GM21723 (cell line): ENCODE data around the gene MPZL3.

ENCODE experiments used
- ATAC-seq: cut with Tn5 transposase; IDR thresholded peaks from one replicate; pipeline ENCODE4 v1.9.1; 2021; ENCODE audit warnings: mild to moderate bottlenecking, moderate library complexity; ENCODE audit not compliant: unreplicated experiment

MPZL3 gene

DNA sequence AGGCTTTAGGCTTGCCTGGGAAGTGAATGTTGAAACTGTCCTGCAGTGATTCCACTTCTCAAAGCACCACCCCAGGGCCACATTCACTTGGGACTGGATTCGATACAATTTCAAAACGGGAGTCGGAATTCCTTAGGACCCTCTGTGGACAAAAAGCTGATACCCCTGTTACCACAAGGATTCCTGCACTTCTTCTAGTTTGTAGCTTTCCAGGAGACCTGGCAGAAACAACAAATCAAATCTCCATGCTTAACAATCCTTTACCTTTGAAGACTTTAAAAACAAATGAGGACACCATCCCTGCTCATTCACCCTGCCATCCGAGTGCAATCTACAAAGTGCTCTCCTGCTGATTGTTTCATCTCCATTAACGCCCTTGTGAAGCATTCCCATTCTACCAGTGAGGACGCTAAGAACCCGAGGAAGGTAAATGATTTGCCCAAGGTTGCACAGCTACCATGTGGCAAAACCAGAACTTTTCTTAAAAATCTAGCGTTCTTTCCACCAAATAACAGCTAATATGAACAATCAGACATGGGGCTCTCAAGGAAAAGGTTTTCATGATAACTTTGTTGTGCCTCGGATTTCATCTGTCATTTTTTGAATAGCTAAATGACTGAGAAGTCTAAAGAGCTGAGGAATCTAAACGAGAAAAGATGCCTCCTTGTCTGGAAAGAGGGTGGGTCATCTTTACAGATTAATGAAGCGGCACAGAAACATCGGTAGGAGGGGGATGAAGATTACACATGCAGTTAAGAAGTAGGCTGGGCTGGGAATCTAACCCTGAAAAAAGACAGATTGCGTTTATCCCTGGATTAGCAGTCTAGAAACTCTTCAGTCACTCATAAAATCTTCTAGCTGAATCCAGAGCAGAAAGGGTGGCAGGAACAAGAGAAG is 12.7 kb upstream of the MPZL3 start:
- ATAC-seq, result no peak

DNA sequence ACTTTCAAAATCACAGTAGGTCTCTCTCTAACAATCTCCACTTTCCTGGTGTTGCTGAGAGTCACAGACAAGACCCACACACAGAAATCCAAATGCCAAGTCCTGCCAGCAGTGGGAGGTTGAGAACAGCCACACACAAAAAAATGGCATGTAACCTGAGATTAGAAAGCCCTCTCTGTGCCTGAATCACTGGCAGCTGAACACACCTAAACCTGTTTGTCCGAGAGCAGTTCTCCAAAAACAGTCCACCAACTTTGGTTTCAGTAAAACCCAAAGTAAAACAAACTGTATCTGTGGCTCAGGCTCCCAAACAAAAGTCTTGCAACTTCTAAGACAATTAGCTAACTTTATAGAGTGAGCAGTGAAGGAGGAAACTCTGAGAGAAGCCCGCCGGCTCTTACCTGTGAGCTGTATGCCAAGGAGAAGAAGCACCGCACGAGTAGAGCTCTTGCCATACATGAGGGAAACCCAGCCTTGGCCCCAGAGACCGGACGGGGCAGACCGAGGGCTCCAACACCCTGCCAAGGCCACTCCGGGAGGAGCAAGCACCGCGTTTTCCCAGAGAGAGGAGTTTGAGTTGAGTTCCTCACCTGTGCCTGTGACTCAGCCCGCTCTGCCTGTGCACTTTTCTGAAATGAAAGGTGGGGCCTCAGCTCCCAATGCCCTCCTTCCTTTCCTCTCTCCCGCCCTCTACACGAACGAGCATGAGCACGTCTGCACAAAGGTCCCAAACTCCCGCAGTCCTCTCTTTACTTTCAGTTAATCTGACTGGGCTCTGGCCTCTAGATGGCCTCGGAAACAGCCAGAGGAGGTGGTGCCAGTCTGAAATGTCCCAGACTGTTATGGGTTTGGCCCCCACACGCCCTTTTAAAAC is 11.8 kb upstream of the MPZL3 start, which contains the start of gene MPZL2:
TSS of gene MPZL2 (minus strand) at position 603 of the 874 bp plus-strand sequence. CDS start at position 459, 144 bp downstream.
- no peak for ATAC-seq

DNA sequence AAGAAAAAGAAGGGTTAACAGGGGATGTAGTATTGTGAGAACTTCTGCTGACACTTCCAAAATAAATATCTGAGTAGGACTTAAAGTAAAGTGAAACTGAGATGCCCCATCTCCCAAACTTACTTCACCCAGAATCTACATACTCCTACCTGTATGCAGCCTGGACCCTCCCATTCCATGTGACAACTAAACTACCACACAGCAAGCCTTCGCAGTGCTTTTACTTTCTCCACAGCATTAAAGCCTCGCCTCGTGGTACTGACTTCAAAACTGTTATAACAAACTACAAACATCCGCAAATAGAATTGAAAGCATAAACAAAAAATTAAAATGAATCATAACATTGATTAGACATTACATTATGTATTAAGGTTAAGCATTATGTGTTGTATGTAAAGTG is 10.9 kb upstream of the MPZL3 start:
- no peak for ATAC-seq

DNA sequence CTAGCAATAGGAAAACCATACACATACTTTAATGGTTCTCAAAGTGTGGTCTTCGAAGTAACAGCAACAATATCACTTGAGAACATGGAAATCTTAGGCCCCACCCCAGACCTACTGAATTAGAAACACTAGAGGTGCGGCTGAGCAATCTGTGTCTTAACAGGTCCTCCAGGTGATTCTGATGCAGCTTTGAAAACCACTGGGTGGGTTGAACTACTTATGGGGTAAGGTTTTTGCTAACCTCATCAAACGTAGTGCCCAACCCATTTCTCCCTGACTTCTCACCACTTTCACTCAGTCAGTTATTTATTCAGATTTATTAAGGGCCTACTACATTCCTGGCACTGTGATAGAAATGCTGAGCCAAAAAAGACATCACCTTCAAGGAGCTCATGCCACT is 8.2 kb upstream of the MPZL3 start:
- ATAC-seq, result no peak

DNA sequence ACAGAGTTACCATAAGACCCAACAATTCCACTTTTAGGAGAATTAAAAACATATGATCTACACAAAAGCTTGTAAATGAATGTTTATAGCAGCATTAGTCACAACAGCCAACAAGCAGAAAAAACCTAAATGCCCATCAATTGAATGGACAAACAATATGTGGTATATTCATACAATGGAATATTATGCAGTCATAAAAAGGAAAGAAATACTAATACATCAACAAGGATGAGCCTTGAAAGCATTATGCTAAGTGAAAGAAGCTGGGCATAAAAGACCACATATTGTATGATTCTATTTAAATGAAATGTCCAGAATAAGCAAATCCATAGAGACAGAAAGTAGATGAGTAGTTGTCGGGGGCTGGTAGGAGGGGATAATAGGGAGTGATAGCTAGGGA is 7.0 kb upstream of the MPZL3 start:
- no peak for ATAC-seq

DNA sequence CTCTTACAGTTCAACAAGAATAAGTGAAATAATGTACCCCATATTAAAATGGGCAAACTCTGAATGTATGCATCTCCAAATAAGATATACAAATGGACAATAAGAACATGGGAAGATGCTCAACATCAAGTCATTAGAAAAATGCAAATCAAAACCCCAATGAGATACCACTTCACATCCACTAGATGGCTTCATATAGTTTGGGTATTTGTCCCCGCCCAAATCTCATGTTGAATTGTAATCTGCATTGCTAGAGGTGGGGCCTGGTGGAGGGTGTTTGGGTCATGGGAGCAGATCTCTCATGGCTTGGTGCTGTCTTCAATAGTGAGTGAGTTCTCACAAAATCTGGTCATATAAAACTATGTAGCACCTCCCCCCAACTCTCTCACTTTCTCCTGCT is 6.2 kb upstream of the MPZL3 start:
- no peak for ATAC-seq

DNA sequence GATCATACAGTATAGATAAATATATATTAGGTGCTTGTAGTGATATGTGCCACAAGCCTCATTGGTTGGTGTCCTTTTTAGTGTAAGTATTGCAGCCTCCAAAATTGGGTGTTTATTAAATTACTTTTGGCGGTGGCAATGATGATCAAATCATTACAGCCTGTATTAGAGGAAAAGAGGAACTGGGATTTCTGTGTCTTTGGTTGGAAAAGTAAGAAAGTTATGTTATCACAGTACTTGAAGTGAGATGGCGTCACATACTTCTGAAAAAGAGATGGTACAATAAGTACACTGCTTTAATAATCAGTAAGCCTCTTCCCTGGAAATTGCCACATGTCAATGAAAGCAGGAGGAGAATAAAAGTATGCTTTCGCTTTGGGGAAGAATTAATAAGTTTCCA is 523 bp upstream of the MPZL3 start:
- peak; percentile 20 for ATAC-seq

DNA sequence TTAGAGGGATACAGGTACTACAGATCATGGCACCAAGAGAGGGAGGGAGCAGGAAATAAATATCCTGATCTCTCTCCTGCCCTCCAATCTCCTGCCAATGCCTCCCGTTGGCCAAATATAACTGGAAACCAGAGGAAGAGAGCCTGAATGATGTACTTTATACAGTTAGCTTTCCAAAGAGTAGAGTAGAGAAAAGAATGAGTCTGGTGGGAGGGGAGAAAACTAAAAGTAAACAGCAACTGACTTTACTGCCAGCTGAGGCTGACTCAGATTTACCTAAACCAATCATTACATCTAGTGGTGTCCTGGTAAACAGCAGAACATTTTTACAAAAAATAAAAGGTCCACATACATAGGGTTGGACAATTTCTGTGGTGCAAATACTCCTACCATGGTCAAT is 5.1 kb downstream of the MPZL3 start:
- ATAC-seq, result no peak

DNA sequence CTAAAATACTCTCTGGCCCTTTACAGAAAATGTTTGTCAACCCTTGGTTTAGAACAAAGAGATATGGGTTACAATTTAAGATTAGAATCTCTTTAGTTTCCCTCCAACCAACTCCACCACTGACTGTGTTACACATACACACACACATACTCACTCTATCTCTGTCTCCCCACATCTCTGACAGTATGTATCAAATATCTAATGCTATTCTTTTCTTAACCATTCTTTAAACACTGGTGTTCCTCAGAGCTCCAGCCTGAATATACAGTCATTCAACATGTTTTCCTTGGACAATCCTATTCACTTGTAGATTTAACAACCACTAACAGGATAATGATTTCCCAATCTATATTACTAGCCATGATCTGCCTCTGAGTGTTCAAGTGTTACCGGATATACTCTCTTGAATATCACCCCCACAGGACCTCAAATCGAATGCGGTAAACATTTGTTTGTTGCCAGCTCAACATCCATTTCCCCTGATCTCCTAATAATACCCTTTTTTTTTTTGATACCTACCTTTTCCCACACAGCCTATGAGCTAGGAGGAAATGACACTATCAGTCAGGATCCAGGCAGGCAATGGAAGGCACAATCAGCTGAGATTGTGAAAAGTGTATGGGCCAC is 6.1 kb downstream of the MPZL3 start:
- ATAC-seq, result no peak

DNA sequence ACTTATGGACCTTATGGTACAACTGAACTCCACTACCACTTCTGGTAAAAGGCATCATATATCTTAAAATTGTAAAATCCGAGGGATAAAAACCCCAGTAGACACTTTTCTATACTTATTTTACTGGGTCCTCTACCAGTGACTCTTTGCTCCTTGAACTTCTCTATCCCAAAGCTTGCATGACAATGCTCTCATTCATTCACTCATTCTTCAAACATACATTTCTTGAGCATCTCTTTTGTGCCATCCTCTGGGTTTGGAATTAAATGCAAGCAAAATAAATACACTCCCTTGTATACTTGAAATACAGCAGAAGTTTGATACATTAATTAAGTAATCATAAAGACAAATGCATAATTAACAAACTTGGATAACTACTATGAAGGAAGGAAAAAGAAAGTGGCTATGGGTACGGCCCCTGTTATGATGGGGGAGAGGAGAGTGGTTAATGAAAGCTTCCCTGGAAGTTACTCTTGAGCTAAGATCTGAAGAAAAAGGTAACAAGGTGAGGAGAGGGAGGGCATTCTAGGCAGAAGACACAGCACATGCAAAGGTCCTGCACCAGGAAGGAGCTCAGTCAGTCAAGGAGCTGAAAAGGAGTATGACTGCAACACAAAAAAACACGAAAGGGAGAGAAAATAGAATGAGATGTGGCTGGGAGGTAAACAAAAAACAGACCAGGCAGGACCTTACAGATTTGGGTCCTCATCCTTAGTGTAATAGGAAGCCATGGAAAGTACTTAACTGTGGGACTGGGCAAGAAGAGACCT is 8.0 kb downstream of the MPZL3 start:
- ATAC-seq, result no peak

DNA sequence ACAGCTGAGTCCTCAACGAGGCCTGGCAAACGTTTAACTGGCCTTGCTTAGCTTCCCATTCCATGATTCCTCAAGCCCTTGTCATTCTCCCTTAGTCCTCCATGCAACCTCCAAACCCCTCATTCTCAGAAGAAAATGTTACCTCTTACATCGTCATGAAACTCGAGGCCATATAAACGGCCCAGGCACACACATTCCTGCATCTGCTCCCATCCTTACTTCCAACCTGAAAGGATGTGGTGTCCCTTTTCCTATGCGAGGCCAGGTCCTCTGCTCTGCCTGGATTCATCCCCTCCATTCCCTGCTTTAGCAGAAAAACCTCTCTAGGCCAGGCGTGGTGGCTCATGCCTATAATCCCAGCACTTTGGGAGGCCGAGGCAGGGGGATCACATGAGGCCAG is 9.0 kb downstream of the MPZL3 start:
- ATAC-seq, result no peak

DNA sequence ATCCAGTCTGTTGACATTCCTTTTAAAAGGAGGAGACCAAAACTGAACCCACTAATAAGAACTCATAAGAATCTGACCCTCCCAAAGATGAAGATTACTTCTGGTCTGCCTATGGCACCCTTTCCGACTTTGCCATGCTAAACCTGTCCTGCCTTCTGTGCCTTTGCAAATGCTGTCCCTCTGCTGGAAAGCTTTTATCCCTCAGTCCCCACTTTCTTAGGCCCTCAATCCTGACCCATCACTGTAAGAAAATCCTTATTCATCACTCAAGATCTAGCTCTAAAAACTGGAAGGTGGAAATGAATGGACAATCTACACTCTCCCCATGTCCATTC is 10.4 kb downstream of the MPZL3 start:
- no peak for ATAC-seq

DNA sequence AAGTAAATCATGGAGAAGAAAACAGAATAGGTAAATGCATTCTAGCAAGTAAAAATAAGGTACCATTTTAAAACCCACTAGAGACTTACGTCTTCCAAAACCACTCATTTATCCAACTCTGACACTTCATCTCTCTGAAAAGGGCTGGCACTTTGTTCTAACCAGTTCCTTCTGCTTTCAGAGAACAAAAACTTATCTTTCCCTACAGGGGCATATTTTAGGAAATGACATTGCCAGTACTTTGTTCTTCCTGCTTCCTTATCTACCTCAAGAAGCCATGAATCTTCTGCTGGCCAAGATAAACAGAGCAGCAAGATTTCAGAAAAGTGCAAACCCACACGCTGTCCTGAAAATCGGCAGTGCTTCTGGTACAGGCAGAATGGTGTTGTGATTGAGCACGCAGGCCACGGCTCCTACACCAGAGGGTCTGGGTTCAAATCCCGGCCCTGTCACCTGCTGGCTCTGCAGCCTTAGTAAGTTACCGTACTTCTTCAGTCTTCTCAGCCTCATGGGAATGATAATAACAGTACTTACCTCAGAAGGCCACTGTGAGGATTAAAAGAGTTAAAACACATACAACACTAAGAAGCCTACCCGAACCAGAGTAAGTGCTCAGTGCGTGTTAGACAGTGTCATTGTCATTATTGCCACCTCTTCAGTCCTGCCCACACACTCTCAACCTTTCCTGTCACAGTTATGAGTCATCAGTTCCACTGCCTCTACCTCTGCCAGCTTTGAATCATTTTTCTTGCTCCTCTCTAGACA is 11.0 kb downstream of the MPZL3 start:
- peak; percentile 82 for ATAC-seq

DNA sequence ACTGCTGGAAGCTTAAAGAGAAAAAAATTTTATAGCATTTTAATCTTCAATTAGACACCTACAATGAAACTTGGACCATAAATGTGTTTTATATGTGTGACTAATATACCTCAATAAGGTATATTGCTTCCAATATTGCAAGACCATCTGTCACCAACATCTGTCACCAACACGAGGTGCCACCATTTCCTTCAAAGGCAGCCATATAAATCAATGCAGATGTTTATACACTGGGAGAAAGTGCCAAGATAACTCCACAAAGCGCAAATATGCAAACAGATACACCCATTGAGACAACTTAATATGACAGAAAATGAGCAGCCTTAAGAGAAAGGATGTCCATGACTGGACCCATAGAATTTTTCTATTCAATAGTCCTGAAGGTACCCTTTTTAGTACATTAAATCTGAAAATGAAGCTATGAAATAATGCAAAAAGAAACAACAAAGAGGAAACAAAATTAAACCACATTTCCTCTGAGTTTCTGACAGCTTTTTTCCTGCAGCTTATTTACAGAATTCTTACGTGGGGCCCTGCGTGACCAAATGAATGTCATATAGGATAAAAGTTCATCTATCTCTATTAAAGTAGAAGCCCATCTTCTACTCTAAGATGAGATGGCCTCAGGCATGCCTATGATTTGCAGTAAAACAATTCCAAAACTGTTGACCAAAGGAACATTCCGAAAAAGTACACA is 12.5 kb downstream of the MPZL3 start:
- no peak for ATAC-seq

DNA sequence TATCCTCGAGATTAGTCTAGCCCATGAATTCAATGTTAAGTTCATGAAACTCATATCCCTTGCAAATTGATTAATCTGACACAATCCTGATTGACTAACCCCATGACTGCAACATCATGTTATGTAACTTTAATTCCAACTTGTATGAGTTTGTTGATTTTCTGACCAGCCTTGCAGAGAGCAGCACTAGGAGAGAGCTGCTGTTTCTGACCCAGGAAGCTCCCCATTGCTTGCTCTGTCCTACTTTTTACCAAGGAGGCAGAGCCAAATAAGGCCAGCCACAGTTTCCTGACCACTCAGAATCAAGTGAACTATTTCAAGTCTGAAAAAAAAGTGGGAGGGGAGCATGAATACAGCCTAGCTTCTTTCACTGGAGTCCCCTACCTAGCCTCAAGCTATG is 13.2 kb downstream of the MPZL3 start:
- no peak for ATAC-seq

DNA sequence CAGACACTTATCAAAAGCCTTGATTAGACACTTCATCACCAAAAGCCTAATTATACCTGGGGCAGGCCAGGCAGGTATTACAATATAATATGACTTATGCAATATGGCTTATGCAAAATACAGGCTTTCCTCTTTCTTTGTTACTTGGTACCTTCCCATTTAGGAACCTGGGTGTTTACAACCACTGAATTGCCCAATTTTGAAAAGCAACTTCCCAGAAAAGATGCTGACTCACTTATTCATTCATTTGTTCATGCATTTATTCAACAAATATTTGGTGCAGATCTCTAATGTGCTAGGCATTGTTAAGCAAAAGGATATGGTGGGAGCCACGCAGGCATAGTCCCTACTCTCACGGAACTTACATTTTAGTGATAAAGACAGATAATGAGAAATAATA is 13.7 kb downstream of the MPZL3 start:
- no peak for ATAC-seq

DNA sequence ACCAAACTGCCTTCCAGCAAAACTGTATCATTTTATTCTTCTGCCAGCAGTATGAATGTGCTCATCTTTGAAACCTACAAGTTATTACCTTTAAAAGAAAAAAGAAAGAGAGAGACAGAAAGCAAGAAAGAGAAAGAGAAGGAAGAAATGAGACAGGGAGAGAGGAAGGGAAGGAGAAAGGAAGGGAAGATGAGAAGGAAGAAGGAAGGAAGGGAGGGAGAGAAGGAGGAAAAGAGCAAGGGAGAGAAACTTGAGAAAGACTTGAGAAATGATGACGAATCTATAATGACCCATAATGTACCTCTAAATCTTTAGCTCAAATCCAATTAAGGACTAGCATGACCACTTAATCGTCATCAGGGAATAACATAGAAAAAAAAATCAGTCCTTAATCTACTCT is 16.0 kb downstream of the MPZL3 start:
- ATAC-seq, result no peak

DNA sequence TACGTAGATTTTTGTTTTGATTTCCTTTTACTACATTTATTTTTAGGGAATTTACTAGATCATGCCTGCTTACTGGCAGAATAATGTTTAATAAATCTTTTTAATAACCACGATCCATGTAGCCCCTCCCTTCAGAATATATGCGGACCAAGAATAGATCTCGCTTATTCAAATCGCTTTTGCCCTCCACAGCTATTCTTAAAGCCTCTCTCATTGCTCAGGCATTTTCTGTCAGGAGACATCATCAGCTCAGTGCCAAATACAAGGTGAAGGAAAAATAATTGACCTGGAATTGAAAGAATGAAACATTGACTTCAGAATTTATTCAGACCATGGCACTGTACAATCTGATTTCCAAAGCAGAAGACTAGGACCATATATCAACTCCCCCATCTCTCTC is 17.3 kb downstream of the MPZL3 start:
- ATAC-seq, result no peak

DNA sequence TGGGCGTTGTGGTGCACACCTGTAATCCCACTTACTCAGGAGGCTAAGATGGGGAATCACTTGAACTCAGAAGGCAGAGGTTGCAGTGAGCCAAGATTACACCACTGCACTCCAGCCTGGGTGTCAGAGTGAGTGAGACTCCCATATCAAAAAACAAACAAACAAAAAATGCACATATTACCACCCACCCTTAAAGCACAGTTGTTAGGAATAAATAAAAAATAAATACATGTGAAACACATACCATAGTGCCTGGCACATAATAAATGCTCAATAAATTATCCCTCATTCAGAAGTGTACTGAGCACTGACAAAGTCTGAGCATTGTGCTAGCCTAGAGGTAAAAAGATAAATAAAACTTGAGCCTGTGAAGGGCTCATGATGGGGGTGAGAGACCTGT is 18.3 kb downstream of the MPZL3 start:
- ATAC-seq, result no peak

DNA sequence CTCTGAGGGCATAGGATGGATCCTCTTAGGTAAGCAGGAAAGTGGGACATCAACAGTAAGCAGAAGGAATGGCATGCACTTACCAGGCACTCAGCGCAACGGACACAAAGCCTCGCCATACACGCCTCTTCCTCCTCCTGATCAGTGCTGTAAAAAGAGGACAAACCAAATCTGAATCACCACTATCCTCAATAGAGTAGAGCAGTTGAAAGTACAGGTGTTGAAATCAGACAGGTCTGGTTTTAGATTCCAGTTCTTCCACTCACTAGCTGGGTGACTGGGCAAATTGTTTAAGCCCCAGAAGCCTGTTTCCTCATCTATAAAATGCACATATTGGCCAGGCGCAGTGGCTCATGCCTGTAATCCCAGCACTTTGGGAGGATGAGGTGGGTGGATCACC is 18.8 kb downstream of the MPZL3 start:
- no peak for ATAC-seq
